Kidney epithelial cell (primary cell): Measurements from ENCODE around the gene MIR17HG. TPM values are rescaled to one million over a fixed set of nuclear protein-coding genes. Genes with fewer than 3 reads are reported as not detected.

Experiments
- DNase-seq: peaks from one replicate; pipeline ENCODE4 v3.0.0-alpha.2; 2010; ENCODE audit warnings: low read depth
- H3K27me3 ChIP-seq: 2 replicates; pipeline ENCODE4 v1.6.0; 2011; ENCODE audit warnings: low read length; ENCODE audit not compliant: control insufficient read depth, insufficient read depth
- H3K36me3 ChIP-seq: 2 replicates; pipeline ENCODE4 v1.5.1; 2011; ENCODE audit warnings: low read length; ENCODE audit not compliant: control insufficient read depth, insufficient read depth
- H3K4me3 ChIP-seq: 2 replicates; pipeline ENCODE4 v1.5.1; 2011; ENCODE audit warnings: low read depth, mild to moderate bottlenecking, control low read depth, low read length
- CTCF ChIP-seq: IDR thresholded peaks from 2 replicates; pipeline ENCODE4 v1.5.1; 2011; ENCODE audit warnings: mild to moderate bottlenecking, moderate library complexity, low read length, control low read depth, inconsistent platforms; ENCODE audit not compliant: insufficient read depth, poor library complexity, severe bottlenecking
- total RNA-seq: library from RNA; depleted of rRNA; stranded (reverse); fragments of >200 nt; gene quantifications from 2 replicates; pipeline ENCODE4 v1.2.3, GENCODE V29; 2015

Gene MIR17HG
- total RNA-seq, 1 donor from 2014 or later = 5.8 TPM

- no peak for DNase-seq
- TF ChIP-seq CTCF = no peak
- H3K27me3 ChIP-seq = no peaks in the 10 kb centered on the region
- H3K36me3 ChIP-seq = no peaks in the 10 kb centered on the region
- H3K4me3 ChIP-seq = no peak overlapping the region
Observed at GRCh38 chr13:91368101-91368500, 20.6 kb downstream of the MIR17HG start.

- H3K27me3 ChIP-seq = no peaks in the 10 kb centered on the region
- no peak overlapping the region for H3K4me3 ChIP-seq
- H3K36me3 ChIP-seq = no peaks in the 10 kb centered on the region
- no peak for DNase-seq
- TF ChIP-seq CTCF = no peak
Observed at GRCh38 chr13:91368676-91369440, 21.4 kb downstream of the MIR17HG start.

- Histone ChIP-seq H3K4me3 (no peak overlapping the region), H3K36me3 (no peaks in the 10 kb centered on the region), H3K27me3 (no peaks in the 10 kb centered on the region)
- no peak for TF ChIP-seq CTCF
- no peak for DNase-seq
Observed at GRCh38 chr13:91369441-91369831, 21.9 kb downstream of the MIR17HG start.

GRCh38 chr13:91370501-91370900 is 23.0 kb downstream of the MIR17HG start:
- H3K4me3 ChIP-seq = no peak overlapping the region
- no peak for DNase-seq
- no peaks in the 10 kb centered on the region for H3K27me3 ChIP-seq
- no peak for TF ChIP-seq CTCF
- no peaks in the 10 kb centered on the region for H3K36me3 ChIP-seq

- no peak for DNase-seq
- Histone ChIP-seq H3K36me3 (no peaks in the 10 kb centered on the region), H3K4me3 (no peak overlapping the region), H3K27me3 (no peaks in the 10 kb centered on the region)
- TF ChIP-seq CTCF = no peak
Observed at GRCh38 chr13:91372911-91373310, 25.4 kb downstream of the MIR17HG start.
